HepG2 (cell line): ENCODE measurements around the gene AGRP. TPM values are rescaled to one million over a fixed set of nuclear protein-coding genes. Genes with fewer than 3 reads are reported as not detected.

ENCODE experiments used
- CEBPB ChIP-seq: IDR thresholded peaks from 2 replicates; pipeline ENCODE4 v1.6.1; 2011; ENCODE audit warnings: low read depth, low read length, improper control_type of control experiment, borderline replicate concordance
- EP300 ChIP-seq, 3 experiments: sonication (generic) in 1 of 3; formaldehyde crosslinking in 1 of 3; IDR thresholded peaks; 2 replicates each; pipeline versions ENCODE4 v1.5.1 to v1.6.1; 2011 to 2020; ENCODE audit warnings: low read depth in 2 of 3, low read length in 2 of 3, borderline replicate concordance in 1 of 3, improper control_type of control experiment in 1 of 3, mild to moderate bottlenecking in 1 of 3, missing genetic modification reagents in 1 of 3, moderate library complexity in 1 of 3
- FOXJ3 ChIP-seq: sonication (generic); formaldehyde crosslinking; IDR thresholded peaks from 2 replicates; pipeline ENCODE4 v1.4.0; 2020; ENCODE audit warnings: missing genetic modification reagents, mild to moderate bottlenecking, borderline replicate concordance
- LCORL ChIP-seq, 2 experiments: fragments of 450-650 bp in 1 of 2; sonication (generic) in 1 of 2; formaldehyde crosslinking in 1 of 2; IDR thresholded peaks; 2 replicates each; pipeline versions ENCODE4 v1.5.0 to v1.6.1; 2017 to 2020; ENCODE audit warnings: antibody characterized with exemption in 1 of 2, missing genetic modification reagents in 1 of 2
- MAFK ChIP-seq, 2 experiments: IDR thresholded peaks in 1 of 2; conservative IDR thresholded peaks in 1 of 2; 2 replicates each; pipeline ENCODE4 v1.6.1; 2011; ENCODE audit warnings: improper control_type of control experiment in 2 of 2, low read length in 2 of 2
- MEIS2 ChIP-seq: sonication (generic); formaldehyde crosslinking; IDR thresholded peaks from 2 replicates; pipeline ENCODE4 v1.9.0; 2021; ENCODE audit warnings: mild to moderate bottlenecking, missing genetic modification reagents
- MIER2 ChIP-seq: IDR thresholded peaks from 2 replicates; pipeline ENCODE4 v1.6.1; 2016; ENCODE audit warnings: missing biosample characterization, missing genetic modification reagents
- NFRKB ChIP-seq: fragments of 450-650 bp; IDR thresholded peaks from 2 replicates; pipeline ENCODE4 v1.6.1; 2017
- NFYB ChIP-seq: sonication (generic); formaldehyde crosslinking; IDR thresholded peaks from 2 replicates; pipeline ENCODE4 v1.4.0; 2020; ENCODE audit warnings: missing genetic modification reagents
- STAT5B ChIP-seq: sonication (generic); formaldehyde crosslinking; IDR thresholded peaks from 2 replicates; pipeline ENCODE4 v1.4.0; 2020; ENCODE audit warnings: missing genetic modification reagents
- ZFP1 ChIP-seq: IDR thresholded peaks from 2 replicates; pipeline ENCODE4 v1.6.1; 2016
- ZFP36L2 ChIP-seq: sonication (generic); formaldehyde crosslinking; IDR thresholded peaks from 2 replicates; pipeline ENCODE4 v1.4.0; 2020; ENCODE audit warnings: missing genetic modification reagents
- ZNF12 ChIP-seq: sonication (generic); formaldehyde crosslinking; IDR thresholded peaks from 2 replicates; pipeline ENCODE4 v1.5.0; 2020; ENCODE audit warnings: missing genetic modification reagents
- ZNF674 ChIP-seq: sonication (generic); formaldehyde crosslinking; IDR thresholded peaks from 2 replicates; pipeline ENCODE4 v1.5.0; 2020; ENCODE audit warnings: low read depth, mild to moderate bottlenecking, missing genetic modification reagents
- polyA plus RNA-seq, 8 experiments: library from polyadenylated mRNA; depleted of rRNA in 3 of 8; stranded (reverse) in 7 of 8; unstranded in 1 of 8; fragments of >200 nt; fragmentation: Illumina TruSeq in 4 of 8; extraction: Trizol in 4 of 8; gene quantifications; 2 replicates each; pipeline versions ENCODE4 v1.2.1 to v1.2.3, GENCODE V29; 2011 to 2016; ENCODE audit warnings: low read depth in 4 of 8, missing spikeins in 1 of 8, mixed read lengths in 1 of 8; ENCODE audit not compliant: insufficient read depth in 1 of 8
- total RNA-seq, 5 experiments: library from RNA; depleted of rRNA; stranded (reverse); fragments of >200 nt; fragmentation: Illumina TruSeq; extraction: Trizol; gene quantifications; 2 replicates each; pipeline ENCODE4 v1.2.3, GENCODE V29; 2016; ENCODE audit warnings: low read depth in 1 of 5
- TF ChIP-seq, protein P1 (sequence below): sonication (generic); formaldehyde crosslinking; IDR thresholded peaks from 2 replicates; pipeline ENCODE4 v1.4.0; 2020; ENCODE audit warnings: missing genetic modification reagents, mild to moderate bottlenecking, borderline replicate concordance
- TF ChIP-seq, protein P2 (sequence below): sonication (generic); formaldehyde crosslinking; conservative IDR thresholded peaks from 2 replicates; pipeline ENCODE4 v1.4.0; 2020; ENCODE audit warnings: missing genetic modification reagents
- TF ChIP-seq, protein P3 (sequence below): conservative IDR thresholded peaks from 2 replicates; pipeline ENCODE4 v1.6.1; 2018; ENCODE audit warnings: missing genetic modification reagents
- TF ChIP-seq, protein P4 (sequence below): sonication (generic); formaldehyde crosslinking; IDR thresholded peaks from 2 replicates; pipeline ENCODE4 v1.8.0; 2023; ENCODE audit warnings: mild to moderate bottlenecking, missing genetic modification reagents
- TF ChIP-seq, protein P5 (sequence below): sonication (generic); formaldehyde crosslinking; IDR thresholded peaks from 2 replicates; pipeline ENCODE4 v1.9.0; 2021; ENCODE audit warnings: missing genetic modification reagents, borderline replicate concordance
- TF ChIP-seq, protein P6 (sequence below): sonication (generic); formaldehyde crosslinking; IDR thresholded peaks from 2 replicates; pipeline ENCODE4 v1.5.0; 2020; ENCODE audit warnings: mild to moderate bottlenecking, missing genetic modification reagents

The AGRP gene
- total and polyA plus RNA-seq, 2 of the 13 experiments (the other 11 are each of a cell fraction or from before 2014, with no cell fraction given): not detected

DNA sequence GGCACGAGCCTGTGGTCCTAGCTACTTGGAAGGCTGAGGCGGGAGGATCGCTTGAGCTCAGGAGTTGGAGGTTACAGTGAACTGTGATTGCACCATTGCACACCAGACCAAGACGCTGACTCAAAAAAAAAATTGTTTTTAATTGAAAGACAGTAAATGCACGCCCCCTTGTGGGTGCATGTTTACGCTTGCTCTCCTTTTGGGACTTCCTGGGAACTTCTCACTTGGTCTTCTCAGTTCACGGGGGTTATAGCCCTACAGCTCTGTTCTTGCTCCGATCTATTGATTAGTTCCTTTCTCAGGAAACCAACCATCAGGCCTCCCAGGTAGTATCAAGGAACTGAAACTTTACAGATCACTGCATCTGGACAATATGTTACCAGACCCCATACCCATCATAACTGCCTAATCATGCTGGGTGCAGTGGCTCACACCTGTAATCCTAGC is 31.1 kb upstream of the AGRP start (continued):
- TF ChIP-seq, protein P1, sequence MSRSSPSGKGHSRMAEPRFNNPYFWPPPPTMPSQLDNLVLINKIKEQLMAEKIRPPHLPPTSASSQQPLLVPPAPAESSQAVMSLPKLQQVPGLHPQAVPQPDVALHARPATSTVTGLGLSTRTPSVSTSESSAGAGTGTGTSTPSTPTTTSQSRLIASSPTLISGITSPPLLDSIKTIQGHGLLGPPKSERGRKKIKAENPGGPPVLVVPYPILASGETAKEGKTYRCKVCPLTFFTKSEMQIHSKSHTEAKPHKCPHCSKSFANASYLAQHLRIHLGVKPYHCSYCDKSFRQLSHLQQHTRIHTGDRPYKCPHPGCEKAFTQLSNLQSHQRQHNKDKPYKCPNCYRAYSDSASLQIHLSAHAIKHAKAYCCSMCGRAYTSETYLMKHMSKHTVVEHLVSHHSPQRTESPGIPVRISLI (CRISPR knock-in tag): peak; percentile 95
- TF ChIP-seq NFYB (no peak), MAFK (conservative IDR thresholded peaks at IDR 0.05 in 1 of 2, IDR thresholded peaks at IDR 0.05 in 1 of 2; ENCODE audit: low read length in 2 of 2) (peak in 1 of 2 experiments; percentile 31; a peak in 1 of 4 replicates), ZFP36L2 (no peak), MEIS2 (CRISPR knock-in tag) (0 out of 2 replicates have a peak, but pooled peaks have one; percentile 19), EP300 (IDR thresholded peaks at IDR 0.05; ENCODE audit: low read depth in 2 of 2, low read length in 2 of 2) (no peak), EP300 (CRISPR knock-in tag; IDR thresholded peaks at IDR 0.05; ENCODE audit: borderline replicate concordance) (no peak), FOXJ3 (CRISPR knock-in tag) (peak; percentile 49; the same call in 1 of the 2 replicates), LCORL (IDR thresholded peaks at IDR 0.05) (no peak), LCORL (CRISPR knock-in tag; IDR thresholded peaks at IDR 0.05) (0 out of 2 replicates have a peak, but pooled peaks have one; percentile 19), CEBPB (peak; percentile 61; the same call in 1 of the 2 replicates), ZNF674 (CRISPR knock-in tag) (no peak), MIER2 (CRISPR knock-in tag) (no peak), ZFP1 (no peak), STAT5B (CRISPR knock-in tag) (no peak), ZNF12 (no peak), NFRKB (no peak)
- TF ChIP-seq, protein P2, sequence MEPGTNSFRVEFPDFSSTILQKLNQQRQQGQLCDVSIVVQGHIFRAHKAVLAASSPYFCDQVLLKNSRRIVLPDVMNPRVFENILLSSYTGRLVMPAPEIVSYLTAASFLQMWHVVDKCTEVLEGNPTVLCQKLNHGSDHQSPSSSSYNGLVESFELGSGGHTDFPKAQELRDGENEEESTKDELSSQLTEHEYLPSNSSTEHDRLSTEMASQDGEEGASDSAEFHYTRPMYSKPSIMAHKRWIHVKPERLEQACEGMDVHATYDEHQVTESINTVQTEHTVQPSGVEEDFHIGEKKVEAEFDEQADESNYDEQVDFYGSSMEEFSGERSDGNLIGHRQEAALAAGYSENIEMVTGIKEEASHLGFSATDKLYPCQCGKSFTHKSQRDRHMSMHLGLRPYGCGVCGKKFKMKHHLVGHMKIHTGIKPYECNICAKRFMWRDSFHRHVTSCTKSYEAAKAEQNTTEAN (CRISPR knock-in tag): 0 out of 2 replicates have a peak, but pooled peaks have one; percentile 13
- TF ChIP-seq, protein P3, sequence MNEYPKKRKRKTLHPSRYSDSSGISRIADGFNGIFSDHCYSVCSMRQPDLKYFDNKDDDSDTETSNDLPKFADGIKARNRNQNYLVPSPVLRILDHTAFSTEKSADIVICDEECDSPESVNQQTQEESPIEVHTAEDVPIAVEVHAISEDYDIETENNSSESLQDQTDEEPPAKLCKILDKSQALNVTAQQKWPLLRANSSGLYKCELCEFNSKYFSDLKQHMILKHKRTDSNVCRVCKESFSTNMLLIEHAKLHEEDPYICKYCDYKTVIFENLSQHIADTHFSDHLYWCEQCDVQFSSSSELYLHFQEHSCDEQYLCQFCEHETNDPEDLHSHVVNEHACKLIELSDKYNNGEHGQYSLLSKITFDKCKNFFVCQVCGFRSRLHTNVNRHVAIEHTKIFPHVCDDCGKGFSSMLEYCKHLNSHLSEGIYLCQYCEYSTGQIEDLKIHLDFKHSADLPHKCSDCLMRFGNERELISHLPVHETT (CRISPR knock-in tag): 0 out of 2 replicates have a peak, but pooled peaks have one; percentile 22
- TF ChIP-seq, protein P4, sequence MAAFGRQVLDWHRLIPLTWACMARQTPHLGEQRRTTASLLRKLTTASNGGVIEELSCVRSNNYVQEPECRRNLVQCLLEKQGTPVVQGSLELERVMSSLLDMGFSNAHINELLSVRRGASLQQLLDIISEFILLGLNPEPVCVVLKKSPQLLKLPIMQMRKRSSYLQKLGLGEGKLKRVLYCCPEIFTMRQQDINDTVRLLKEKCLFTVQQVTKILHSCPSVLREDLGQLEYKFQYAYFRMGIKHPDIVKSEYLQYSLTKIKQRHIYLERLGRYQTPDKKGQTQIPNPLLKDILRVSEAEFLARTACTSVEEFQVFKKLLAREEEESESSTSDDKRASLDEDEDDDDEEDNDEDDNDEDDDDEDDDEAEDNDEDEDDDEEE (CRISPR knock-in tag): 0 out of 2 replicates have a peak, but pooled peaks have one; percentile 34
- TF ChIP-seq, protein P5, sequence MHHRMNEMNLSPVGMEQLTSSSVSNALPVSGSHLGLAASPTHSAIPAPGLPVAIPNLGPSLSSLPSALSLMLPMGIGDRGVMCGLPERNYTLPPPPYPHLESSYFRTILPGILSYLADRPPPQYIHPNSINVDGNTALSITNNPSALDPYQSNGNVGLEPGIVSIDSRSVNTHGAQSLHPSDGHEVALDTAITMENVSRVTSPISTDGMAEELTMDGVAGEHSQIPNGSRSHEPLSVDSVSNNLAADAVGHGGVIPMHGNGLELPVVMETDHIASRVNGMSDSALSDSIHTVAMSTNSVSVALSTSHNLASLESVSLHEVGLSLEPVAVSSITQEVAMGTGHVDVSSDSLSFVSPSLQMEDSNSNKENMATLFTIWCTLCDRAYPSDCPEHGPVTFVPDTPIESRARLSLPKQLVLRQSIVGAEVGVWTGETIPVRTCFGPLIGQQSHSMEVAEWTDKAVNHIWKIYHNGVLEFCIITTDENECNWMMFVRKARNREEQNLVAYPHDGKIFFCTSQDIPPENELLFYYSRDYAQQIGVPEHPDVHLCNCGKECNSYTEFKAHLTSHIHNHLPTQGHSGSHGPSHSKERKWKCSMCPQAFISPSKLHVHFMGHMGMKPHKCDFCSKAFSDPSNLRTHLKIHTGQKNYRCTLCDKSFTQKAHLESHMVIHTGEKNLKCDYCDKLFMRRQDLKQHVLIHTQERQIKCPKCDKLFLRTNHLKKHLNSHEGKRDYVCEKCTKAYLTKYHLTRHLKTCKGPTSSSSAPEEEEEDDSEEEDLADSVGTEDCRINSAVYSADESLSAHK (CRISPR knock-in tag): no peak
- TF ChIP-seq, protein P6, sequence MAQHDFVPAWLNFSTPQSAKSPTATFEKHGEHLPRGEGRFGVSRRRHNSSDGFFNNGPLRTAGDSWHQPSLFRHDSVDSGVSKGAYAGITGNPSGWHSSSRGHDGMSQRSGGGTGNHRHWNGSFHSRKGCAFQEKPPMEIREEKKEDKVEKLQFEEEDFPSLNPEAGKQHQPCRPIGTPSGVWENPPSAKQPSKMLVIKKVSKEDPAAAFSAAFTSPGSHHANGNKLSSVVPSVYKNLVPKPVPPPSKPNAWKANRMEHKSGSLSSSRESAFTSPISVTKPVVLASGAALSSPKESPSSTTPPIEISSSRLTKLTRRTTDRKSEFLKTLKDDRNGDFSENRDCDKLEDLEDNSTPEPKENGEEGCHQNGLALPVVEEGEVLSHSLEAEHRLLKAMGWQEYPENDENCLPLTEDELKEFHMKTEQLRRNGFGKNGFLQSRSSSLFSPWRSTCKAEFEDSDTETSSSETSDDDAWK (CRISPR knock-in tag): no peak
